HL-60 (cell line): Measurements from ENCODE around the gene BLMH.

Experiments
- POLR2AphosphoS5 ChIP-seq: IDR thresholded peaks from 2 replicates; pipeline ENCODE4 v1.6.1; 2012; ENCODE audit warnings: low read depth
- TF ChIP-seq, protein P1 (sequence below): IDR thresholded peaks from one replicate; pipeline ENCODE4 v1.5.1; 2011; ENCODE audit warnings: low read length, control low read depth, inconsistent platforms; ENCODE audit not compliant: insufficient read depth
- TF ChIP-seq, protein P2 (sequence below): IDR thresholded peaks from 2 replicates; pipeline ENCODE4 v1.6.1; 2012; ENCODE audit warnings: low read depth; ENCODE audit not compliant: insufficient replicate concordance

DNA sequence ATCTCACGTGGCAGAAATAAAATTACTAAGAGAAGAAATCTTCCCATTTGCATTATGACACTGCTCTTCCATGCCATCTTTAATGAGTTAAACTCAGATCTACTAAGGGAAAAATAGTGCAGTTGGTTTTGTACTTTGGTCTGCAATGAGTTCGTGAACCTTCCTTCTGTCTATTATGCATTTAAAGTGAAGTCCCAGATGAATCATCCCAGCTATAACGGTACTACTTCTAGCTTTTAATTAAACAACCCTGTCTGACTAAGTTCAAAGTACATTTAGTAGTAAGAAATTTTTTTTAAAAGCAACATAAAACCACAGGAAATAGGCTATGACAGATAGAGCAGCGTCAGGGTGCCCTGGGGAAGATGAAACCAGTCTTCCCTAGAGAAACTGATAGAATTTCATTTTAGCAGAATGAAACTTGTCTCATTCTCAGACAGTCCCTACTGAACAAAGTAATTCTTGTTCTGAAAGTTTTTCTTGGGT, 40.4 kb upstream of the BLMH start:
- TF ChIP-seq, protein P1, sequence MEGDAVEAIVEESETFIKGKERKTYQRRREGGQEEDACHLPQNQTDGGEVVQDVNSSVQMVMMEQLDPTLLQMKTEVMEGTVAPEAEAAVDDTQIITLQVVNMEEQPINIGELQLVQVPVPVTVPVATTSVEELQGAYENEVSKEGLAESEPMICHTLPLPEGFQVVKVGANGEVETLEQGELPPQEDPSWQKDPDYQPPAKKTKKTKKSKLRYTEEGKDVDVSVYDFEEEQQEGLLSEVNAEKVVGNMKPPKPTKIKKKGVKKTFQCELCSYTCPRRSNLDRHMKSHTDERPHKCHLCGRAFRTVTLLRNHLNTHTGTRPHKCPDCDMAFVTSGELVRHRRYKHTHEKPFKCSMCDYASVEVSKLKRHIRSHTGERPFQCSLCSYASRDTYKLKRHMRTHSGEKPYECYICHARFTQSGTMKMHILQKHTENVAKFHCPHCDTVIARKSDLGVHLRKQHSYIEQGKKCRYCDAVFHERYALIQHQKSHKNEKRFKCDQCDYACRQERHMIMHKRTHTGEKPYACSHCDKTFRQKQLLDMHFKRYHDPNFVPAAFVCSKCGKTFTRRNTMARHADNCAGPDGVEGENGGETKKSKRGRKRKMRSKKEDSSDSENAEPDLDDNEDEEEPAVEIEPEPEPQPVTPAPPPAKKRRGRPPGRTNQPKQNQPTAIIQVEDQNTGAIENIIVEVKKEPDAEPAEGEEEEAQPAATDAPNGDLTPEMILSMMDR, result no peak
- no peak for TF ChIP-seq POLR2AphosphoS5
- TF ChIP-seq, protein P2, sequence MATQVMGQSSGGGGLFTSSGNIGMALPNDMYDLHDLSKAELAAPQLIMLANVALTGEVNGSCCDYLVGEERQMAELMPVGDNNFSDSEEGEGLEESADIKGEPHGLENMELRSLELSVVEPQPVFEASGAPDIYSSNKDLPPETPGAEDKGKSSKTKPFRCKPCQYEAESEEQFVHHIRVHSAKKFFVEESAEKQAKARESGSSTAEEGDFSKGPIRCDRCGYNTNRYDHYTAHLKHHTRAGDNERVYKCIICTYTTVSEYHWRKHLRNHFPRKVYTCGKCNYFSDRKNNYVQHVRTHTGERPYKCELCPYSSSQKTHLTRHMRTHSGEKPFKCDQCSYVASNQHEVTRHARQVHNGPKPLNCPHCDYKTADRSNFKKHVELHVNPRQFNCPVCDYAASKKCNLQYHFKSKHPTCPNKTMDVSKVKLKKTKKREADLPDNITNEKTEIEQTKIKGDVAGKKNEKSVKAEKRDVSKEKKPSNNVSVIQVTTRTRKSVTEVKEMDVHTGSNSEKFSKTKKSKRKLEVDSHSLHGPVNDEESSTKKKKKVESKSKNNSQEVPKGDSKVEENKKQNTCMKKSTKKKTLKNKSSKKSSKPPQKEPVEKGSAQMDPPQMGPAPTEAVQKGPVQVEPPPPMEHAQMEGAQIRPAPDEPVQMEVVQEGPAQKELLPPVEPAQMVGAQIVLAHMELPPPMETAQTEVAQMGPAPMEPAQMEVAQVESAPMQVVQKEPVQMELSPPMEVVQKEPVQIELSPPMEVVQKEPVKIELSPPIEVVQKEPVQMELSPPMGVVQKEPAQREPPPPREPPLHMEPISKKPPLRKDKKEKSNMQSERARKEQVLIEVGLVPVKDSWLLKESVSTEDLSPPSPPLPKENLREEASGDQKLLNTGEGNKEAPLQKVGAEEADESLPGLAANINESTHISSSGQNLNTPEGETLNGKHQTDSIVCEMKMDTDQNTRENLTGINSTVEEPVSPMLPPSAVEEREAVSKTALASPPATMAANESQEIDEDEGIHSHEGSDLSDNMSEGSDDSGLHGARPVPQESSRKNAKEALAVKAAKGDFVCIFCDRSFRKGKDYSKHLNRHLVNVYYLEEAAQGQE, result no peak
